SW 1271 (cell line): Measurements from ENCODE around the gene NIPAL3.

Source experiments
- DNase-seq, 2 experiments: peaks; one replicate each; lab custom pipeline; 2025; lab: John Stamatoyannopoulos, UW

The NIPAL3 gene

DNA sequence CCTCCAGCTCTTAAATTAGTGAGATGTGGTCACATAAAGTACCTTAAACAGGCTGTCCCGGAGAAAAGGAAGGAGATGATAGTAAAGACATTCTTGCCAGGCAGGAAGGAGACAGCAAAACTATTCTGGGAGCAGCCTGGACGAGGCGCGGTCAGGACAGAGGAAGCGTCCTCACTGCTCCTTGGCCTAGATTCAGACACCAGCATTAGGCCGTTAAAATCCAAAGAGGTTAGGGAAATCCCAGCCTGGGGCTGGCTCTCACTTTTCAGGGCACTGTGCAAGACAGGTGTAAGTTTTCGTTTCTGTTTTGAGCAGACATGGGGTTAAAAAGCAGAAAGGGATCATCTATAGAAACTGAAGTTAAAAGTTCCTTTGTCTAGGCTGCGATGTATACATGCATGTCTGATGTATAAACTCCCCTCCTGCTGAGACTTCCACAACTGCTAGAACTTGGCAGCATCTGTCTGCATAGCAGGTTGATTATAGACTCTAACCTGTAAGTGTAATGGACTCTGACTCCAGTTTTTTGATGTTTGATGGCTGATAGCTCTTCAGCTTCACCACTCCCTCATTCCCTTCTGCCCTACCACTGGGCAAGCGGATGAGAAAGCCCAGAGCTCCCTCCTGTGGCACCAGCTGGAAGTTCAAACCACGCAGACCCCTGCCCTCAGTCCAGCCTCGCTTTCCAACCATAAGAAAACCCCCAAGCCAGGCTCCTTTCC lies 23.6 kb upstream of the NIPAL3 start:
- peak in 1 of 2 experiments; percentile 33 for DNase-seq

DNA sequence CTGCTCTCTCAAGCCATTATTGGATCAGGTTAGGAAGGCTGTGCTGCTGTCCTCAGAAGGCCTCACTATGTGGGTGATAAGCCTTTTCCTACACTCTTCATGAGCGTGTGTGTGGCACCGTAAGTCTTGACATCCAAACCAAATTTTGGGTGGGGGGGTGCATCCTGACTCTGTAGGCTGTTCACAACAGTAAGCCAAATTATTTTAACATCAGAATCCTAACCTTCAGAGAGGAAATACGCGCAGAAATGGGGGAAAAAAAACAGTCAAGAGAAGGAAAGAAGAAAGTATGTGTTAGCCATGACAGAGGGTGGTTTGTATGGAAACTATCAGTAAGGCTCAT lies 23.0 kb upstream of the NIPAL3 start:
- no peak for DNase-seq

DNA sequence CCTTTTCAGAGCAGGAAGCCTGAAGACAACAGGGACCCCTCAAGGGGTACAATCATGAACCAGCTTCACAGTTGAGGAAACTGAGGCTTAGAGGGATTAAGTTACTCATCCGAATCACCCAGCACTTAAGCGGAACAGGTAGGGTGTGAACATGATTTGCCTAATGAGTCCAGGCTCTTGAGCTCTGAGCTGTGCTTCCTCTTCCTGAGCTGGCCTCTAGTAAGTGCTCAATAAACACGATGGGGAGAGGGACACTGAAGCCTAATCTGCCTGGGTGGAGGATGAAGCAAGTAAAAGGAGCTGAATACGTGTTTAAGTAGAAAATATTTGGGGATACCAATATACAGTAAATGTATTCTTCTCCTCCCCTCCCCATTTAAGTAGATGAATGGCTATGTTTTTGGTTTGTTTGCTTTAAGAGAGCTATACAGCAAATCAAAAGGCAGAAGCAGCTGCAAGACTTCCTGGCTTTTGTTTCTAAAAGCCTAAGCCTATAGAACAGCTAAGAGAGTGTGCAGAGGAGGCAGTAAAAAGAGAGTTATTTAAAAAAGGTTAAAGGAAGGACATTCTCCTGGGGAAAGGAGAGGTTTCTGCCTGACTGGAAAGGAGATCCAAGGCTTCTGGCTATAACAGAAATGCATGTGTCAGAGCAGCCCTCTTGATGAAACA lies 22.5 kb upstream of the NIPAL3 start:
- no peak for DNase-seq

DNA sequence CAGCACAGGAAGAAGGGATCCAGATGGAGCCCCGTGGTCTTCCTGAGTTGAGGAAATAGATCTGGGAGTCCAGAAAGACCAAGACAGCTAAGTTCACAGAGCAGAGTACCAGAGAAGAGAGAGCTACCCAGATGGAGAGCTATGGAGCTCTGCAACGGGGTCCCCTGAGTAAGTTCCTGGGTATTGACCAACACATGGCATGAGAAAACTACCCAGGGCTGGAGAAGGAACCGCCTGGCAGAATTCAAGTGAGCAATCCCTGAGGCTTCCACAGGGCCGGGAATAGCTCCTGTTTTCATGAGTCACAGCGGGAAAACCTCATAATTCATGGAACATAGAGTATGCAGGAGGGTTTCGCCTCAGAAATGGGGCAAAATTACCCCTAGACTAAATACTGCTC lies 21.7 kb upstream of the NIPAL3 start:
- no peak for DNase-seq

DNA sequence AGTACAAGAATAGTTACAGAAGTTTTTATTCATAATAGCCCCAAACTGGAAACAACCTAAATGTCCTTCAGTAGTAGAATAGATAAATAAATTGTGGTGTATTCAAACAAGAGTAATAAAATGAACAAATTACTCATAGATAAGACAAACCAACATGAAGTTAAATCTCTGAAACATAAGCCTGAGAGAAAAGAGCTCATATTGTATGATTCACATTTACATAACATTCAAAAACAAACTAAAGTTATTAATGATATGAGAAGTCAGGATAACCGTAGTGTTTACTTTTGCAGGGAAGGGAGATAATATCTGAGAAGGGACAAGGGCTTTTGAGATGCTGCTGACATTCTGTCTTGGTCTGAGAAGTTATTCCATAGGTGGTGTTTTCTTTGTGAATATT lies 15.5 kb upstream of the NIPAL3 start:
- DNase-seq = no peak

DNA sequence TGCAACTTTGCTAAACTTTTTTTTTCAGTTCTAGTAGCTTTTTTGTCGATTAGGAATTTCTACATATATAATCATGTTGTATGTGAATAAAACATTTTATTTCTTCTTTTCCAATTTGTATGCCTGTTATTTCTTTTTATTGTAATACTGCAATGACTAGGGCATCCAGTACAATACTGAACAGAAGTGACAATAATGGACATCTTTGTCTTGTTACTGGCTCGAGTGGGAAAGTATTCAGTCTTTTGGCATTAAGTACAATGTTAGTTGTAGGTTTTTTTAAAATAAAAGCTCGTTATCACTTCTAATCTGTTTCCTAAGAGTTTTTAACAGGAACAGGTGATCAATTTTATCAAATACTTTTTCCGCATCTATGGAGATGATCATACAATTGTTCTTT lies 11.8 kb upstream of the NIPAL3 start:
- no peak for DNase-seq

DNA sequence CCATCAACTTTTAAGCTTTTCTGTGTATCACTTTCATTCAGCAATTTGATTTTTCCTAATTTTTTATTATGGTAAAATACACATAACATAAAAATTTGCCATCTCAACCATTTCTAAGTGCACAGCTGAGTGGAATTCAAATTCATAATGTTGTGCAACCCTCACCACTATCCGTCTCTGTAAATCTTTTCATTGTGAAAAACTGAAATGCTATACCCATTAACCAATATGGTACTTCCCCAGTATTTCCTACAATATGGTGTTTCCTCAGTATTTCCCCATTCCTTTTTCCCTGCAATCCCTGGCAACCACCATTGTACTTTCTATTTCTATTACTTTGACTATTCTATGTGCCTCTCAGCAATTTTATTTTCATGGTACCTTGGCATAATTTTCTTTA lies 8.8 kb upstream of the NIPAL3 start:
- DNase-seq = no peak

DNA sequence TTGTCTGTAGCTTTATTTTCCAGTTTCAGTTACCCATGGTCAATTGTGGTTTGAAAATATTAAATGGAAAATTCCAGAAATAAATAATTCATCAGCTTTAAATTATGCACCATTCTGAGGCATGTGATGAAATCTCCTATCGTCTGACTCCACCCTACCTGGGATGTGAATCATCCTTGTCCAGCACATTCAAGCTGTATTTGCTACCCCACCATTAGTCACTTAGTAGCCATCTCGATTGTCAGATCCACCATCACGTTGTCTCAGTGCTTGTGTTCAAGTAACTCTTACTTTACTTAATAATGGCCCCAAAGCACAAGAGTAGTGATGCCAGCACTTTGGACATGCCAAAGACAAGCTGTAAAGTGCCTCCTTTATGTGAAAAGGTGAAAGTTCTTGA lies 6.1 kb upstream of the NIPAL3 start:
- peak in 1 of 2 experiments; percentile 40 for DNase-seq

DNA sequence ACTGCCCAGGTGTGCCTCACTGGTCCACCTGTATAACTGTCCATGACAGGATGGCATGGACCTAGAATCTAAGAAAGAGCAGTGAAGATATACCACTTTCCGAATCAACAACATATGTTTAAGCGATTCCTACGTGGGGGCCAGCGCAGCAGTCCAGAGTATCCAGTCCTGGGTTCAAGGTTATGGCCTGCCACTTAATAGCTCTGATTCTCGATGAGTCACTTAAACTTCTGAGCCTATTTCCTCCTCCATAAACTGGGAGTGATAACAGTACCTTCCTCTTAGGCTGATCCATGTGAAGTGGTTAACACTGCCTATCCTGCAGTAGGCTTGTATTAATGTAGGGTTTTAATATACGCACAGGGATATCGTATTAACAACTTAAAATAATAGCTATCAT lies 4.9 kb upstream of the NIPAL3 start:
- no peak for DNase-seq

DNA sequence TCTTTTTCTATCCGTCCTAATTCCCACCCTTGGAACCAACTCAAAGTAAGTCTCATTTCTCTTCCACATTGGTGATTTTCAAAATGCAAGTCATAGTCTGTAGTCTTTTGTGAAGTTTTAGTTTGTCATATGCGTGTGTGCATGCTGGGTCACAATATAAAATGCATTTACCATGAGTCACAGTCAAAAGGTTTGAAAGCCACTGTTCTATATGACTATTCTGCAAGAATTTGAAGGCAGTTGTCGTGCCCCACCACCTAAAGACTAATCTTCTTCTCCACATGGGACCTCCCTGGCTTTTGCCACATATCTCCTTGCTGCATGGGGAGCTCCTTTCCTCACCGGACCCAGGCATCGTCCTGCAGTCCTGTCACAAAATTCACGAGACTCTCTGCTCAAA lies 3.6 kb upstream of the NIPAL3 start:
- no peak for DNase-seq

DNA sequence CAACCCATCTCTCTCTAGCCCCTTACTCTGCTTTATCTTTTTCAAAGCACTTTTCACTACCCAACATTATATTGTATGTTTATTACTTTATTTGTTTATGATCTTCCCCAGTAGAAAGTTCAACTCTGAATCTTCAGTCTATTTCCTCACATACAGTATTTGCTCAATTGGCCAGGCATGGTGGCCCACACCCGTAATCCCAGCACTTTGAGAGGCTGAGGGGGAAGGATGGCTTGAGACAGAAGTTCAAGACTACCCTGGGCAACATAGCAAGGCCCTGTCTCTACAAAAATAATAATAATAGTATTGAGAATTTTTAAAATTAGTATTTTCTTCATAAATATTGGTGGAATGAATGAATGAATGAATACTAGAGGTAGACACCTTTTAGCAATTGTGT lies 3.2 kb upstream of the NIPAL3 start:
- no peak for DNase-seq

DNA sequence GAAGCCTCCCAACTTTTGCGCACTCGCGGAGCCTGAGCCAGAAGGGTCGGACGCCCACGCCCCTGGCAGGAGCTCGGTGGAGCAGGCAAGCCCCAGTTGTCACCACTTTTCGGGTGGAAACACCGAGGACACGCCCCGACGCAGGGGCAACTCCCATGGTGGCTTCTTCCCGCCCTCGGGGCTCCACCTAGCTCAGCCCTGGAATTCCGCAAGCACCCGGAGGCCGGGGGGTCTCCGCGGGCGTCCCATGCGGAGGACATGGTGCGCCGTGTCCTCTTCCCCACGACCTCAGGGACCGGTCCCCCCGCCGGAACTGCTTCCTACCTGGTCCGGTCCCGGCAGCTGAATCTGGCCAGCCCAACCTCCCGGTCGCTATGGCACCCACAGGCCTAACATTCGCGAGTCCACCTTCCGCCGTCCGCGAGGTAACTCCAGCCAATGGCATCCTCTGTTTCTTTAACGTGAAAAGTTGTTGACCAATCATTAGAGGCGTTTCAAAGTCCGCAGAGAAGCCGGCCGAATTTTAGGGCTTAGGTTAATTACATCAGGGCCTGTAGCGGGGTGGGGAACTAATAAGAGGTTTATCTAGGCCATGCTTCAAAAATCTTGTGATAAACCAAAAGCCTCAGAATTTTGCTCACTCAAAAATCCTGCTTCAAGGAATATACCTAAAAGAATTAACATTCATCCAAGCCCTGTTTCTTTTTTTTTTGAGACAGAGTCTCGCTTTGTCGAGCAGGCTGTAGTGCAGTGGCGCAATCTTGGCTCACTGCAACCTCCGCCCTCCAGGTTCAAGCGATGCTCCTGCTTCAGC lies 2.0 kb upstream of the NIPAL3 start, which contains the start of gene STPG1:
STPG1 (minus strand) TSS at position 433 of the 814 bp plus-strand sequence. CDS start 12,394 bp downstream, outside the sequence.
- peak; percentile 46 to 82 for DNase-seq

DNA sequence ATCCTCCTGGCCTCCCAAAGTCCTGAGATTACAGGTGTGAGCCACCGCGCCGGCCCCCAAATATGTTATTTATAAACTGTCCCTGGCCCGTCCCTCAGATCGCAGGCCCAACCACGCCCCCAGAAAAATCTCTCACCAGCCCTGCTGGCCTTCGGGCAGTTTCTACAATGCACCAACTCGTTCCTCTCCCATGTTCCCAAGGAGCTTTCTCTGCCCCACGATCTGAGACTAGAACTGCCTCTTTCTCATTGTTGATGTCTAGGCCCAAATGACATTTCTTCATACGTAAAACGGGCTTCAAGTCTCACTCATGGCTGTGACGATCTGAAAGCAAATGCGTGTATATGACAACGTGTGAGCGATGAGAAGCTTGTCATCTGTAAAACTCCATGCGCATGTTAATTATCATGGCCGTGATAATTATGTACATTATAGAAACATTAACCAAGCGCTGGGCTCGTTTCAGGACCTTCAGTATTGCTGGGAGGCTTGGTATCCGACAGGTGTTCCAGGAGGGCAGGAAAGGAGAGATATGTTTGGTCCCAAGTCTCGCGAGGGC lies 748 bp upstream of the NIPAL3 start:
- peak in 1 of 2 experiments; percentile 31 for DNase-seq

DNA sequence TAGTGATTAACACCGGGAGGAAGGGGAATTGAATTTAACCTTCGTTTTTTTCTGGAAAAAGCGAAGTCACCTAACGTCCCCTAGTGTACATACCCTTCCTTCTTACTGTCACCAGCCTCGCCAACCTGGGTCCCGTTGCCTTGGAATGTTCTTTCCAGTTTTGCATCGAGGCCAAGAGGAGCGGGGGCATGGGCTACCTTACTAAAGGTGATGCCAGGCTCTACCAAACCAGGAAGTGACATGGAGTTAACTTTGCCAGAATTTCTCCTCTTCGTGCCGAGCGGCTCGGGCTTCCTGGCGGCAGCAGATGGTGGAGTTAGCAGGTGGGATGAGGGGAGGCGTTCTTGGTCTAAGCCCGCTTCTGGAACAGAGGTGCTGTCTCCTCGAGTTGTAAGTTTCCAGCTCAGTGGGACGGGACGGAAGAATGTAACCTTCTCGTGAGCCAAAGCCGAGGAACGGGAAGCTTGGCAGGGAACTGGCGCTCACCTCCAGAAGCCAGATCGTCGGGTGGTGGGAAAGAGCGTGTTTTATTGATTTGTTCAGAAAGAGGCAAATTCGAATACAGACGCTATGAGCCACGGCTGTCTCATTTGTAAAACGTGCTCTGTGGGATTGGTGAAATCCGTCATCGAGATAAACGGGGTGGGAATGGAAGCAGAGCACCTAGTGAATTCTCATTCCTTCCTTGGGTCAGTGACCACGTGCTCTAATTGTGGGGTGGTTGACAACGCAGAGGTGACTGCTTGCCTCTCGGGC lies 486 bp downstream of the NIPAL3 start:
- DNase-seq = peak in 1 of 2 experiments; percentile 15

DNA sequence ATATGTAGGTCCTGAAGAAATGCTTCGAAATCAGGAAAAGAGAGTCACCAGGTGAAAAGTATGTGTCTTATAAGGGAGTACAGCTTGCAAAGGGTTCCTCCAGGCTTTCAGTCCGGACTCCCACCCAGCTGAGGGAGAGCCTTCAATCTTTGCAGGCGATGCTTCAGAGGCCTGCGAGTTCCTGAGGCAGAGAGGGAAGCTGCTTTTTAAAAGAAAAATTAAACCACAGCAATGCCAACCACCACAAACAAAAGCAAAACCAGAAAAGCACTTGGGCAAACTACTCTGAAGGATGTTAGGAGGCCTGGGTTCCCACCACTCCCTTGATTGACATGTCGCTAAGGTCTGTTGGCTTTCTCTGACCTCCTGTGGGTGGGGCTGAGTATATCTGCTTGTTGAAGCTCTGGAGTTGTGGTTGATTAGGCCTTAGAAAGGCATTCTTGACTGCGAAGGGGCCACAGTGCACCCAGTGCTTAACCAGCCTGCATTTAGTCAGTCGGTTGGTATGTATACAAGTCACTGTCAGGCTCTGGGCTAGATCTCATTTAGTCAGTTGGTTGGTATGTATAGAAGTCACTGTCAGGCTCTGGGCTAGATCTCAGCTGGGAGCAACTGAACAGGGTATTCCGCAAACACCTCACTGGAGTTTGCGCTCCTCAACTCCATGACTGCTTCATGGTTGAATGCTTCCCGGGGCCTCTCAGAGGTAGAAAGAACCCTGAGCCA lies 1.2 kb downstream of the NIPAL3 start:
- DNase-seq = peak; percentile 59 to 66

DNA sequence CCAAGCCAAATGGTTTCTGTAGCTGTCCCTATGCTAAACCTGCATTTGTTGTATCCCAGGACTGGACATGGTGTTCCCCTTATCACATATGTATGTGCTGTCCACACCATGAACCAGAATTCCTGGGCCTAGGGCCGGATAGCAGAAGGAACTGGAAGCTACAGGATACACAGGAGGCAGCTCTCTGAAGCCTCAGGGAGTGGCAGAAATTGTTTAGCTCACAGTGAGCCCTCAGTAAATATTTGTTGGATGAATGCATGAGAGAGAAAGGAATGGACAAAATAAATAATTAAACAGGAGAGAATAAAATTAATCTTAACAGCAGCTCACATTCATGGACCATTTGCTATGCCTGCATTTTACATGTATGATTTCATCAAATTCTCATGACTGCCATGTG lies 2.1 kb downstream of the NIPAL3 start:
- DNase-seq = no peak

DNA sequence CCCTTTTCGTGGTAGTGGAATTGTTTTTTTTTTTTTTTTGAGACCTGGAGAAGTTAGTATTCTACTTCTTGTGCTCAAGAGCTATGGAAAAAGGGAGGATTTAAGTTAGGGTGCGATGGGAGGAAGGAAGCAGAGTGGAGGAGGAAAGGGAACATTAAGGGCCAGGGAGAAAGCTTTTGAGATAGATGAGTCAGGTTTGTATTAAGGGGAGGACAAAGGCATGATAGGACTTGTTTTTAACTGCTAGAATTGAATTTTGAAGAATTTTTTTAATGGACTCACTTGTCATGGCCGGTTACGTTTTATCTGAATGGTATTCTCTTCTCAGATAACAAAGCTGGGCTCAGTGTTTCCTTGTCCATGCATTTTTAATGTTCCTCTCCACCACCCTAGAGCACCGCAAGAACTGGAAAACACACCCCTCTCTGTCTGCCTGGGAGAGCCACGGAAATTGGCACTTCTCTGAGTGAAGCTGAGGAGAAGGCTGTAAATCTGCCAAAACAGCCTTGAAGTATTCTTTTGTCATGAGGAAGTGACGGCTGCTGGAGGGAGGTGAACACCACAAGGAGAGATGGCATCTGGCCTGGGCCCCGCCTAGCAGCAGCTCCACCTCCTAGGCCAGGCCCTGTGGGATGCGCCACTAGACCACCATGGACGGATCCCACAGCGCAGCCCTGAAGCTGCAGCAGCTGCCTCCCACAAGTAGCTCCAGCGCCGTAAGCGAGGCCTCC lies 3.5 kb downstream of the NIPAL3 start:
- no peak for DNase-seq

DNA sequence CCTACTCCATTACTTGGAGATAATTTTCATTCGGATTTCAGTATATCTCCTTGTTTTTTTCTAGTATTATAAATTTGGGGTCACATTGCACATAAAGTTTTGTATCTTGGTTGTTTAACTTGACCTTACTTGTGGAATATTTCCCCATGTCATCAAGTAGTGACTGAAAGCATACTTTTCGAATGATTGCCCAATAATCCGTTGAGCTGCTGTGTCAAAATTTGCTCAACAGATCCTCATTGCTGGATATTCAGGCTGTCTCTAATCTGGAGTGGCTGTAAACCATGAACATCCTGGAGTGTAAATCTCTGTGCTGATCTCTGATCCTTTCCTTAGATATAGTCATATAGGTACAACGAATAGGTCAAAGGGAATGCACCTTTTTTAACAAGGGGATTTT lies 4.9 kb downstream of the NIPAL3 start:
- DNase-seq = no peak

DNA sequence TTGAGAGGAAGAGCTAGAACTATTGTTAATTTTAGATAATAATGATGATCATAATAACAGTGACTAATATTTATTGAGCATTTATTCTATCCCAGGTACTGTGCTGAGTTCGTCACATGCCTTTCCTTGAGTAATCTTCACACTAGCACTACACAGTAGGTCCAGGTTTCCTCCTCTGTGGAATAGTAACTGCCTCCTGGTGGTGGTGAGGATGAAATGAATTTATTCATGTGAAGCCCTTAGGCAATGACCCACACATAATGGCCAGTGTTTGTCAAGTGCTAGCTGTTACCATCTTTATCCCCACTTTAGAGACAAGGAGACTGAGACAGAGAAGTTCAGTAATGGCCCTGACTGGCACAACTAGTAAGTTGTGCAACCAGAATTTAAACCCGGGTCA lies 5.9 kb downstream of the NIPAL3 start:
- no peak for DNase-seq

DNA sequence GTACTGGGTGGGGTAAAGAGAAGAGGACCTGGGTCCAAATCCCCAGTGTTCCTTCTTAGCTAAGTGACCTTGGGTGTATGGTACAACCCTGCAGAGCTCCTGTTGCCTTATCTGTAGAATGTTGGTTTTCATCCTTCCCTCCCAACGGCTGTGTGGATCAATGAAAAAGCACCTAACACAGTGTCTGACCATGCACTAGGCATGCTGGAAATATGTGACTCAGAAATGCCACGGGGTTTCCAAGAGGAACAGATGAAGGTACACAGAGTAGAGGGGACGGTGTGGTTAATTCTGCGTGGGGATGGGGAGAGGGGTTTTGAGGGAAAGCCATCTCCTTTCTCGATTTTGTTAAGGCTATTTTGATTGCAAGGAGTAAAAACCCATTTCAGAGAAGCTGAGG lies 8.6 kb downstream of the NIPAL3 start:
- no peak for DNase-seq

DNA sequence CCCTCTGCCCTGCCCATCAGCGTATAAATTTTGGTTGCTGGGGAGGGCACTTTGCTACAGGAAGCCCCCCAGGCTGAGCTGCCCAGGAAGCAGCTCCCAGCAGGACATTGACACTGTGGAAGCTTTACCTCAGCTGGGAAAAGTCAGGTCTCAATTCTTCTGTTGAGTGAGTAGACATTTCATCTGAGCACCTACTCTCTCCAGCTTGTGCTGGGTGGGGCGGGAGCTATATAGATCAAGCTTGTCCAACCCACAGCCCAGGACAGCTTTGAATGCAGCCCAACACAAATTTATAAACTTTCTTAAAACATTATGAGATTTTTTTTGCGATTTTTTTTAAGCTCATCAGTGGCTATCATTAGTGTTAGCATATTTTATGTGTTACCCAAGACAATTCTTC lies 9.4 kb downstream of the NIPAL3 start:
- no peak for DNase-seq
